Muscle layer of colon (tissue), 2 donors: ENCODE measurements around the gene ANKS1A.
"Not testable (repeated sequence)": the region's sequence is repeated elsewhere in the genome, so short reads cannot be mapped to it uniquely, and the experiment has no call there.

ENCODE experiments used
- H3K27ac ChIP-seq: one replicate; pipeline ENCODE4 v1.7.0; 2013; ENCODE audit warnings: low read depth, mild to moderate bottlenecking, low read length, moderate library complexity
- H3K27me3 ChIP-seq, 2 donors: one replicate each; pipeline ENCODE4 v1.7.0; 2013; ENCODE audit warnings: low read length in 2 of 2, mild to moderate bottlenecking in 2 of 2; ENCODE audit not compliant: insufficient read depth in 2 of 2, control insufficient read depth in 1 of 2
- H3K36me3 ChIP-seq: one replicate; pipeline ENCODE4 v1.7.0; 2013; ENCODE audit warnings: mild to moderate bottlenecking, low read length; ENCODE audit not compliant: insufficient read depth
- H3K4me1 ChIP-seq: one replicate; pipeline ENCODE4 v1.7.0; 2013; ENCODE audit warnings: mild to moderate bottlenecking, low read length; ENCODE audit not compliant: insufficient read depth
- H3K4me3 ChIP-seq, 2 donors: one replicate each; pipeline ENCODE4 v1.7.0; 2013; ENCODE audit warnings: low read length in 2 of 2, low read depth in 1 of 2, mild to moderate bottlenecking in 1 of 2, moderate library complexity in 1 of 2
- H3K9ac ChIP-seq: one replicate; pipeline ENCODE4 v1.7.0; 2013; ENCODE audit warnings: low read length
- H3K9me3 ChIP-seq: one replicate; pipeline ENCODE4 v1.7.0; 2013; ENCODE audit warnings: mild to moderate bottlenecking, low read length
- donor health status: abdominal sarcoma.
- donor health status: Adenocarcinoma of cecum.

Gene ANKS1A

DNA sequence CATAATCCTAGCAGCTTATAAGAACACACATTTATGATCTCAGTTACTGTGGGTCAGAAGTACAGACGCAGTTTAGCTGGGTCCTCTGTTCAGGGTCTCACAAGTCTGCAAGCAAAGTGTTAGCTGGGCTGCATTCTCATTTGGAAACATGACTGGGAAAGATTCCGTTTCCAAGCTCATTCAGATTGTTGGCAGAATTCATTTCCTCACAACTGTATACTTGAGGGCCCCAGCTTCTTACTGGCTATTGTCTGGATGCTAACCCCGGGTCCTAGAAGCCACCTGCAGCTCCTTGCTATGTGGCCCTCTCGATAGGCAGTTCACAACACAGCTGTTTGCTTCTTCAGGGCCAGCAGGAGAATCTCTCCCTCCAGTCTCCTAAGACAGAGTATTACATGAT, 239.0 kb downstream of the ANKS1A start:
- H3K9me3 ChIP-seq: no peaks in the 10 kb centered on the region
- H3K9ac ChIP-seq: no peak overlapping the region
- H3K4me3 ChIP-seq: no peak overlapping the region
- no peak overlapping the region for H3K27ac ChIP-seq
- no peaks in the 10 kb centered on the region for H3K27me3 ChIP-seq
- H3K36me3 ChIP-seq: no peaks in the 10 kb centered on the region
- no peaks in the 10 kb centered on the region for H3K4me1 ChIP-seq

DNA sequence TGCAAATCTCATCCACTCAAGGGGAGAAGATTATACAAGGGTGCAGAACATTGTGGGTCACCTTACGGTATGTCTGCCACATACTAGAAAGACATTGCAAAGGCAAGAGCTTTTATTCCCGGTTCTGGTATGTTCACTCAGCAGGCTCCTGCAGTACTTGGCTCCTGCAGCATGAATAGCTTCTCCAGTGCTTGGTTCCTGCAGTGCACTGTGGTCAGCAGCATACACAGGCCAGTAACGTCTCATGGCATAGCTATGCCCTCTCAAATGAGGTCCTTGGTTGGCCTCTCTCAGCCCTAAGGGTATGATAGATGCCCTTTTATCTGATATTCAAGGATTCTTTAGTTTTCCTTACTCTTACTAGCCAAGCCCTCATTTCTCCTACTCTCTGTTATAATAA, 239.4 kb downstream of the ANKS1A start:
- H3K9ac ChIP-seq: no peak overlapping the region
- no peak overlapping the region for H3K4me3 ChIP-seq
- H3K27ac ChIP-seq: no peak overlapping the region
- no peaks in the 10 kb centered on the region for H3K36me3 ChIP-seq
- no peaks in the 10 kb centered on the region for H3K9me3 ChIP-seq
- H3K4me1 ChIP-seq: no peaks in the 10 kb centered on the region
- H3K27me3 ChIP-seq: no peaks in the 10 kb centered on the region

DNA sequence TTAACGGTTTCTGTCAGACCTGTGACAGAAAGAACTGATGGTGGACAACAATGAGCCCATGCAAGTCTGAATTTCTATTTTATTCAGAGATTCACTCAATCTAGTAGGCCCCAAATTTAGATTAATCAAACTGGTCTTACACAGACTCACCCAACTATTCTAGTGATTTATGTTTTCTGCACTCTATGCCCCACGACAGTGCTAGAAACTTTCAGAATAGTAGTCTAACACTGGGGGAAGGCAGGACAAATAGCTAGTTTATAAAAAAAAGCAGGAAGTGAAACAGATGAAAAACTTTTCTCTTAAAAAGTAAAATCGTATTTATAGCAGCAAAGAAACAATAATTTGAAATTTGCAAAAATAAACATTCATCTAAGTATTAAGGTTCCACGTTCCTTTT, 247.1 kb downstream of the ANKS1A start:
- Histone ChIP-seq H3K36me3 (no peaks in the 10 kb centered on the region), H3K4me1 (peaks cover 4% of the 10 kb centered on the region), H3K27me3 (peaks cover 0 to 3% of the 10 kb centered on the region in 2 donors), H3K27ac (no peak overlapping the region), H3K4me3 (no peak overlapping the region), H3K9me3 (no peaks in the 10 kb centered on the region), H3K9ac (no peak overlapping the region)

DNA sequence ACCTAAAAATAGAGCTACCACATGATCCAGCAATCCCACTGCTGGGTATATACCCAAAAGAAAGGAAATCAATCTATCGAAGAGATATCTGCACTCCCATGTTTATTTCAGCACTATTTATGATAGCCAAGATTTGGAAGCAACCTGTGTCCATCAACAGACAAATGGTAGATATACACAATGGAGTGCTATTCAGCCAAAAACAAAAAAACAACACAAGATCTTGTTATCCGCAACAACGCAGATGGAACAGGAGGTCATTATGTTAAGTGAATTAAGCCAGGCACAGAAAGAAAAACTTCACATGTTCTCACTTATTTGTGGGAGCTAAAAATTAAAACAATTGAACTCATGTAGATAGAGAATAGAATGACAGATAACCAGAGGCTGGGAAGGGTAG, 249.1 kb downstream of the ANKS1A start:
- H3K27me3 ChIP-seq, H3K36me3 ChIP-seq, H3K27ac ChIP-seq, H3K9ac ChIP-seq, H3K4me1 ChIP-seq, H3K4me3 ChIP-seq, H3K9me3 ChIP-seq: not testable (repeated sequence)

DNA sequence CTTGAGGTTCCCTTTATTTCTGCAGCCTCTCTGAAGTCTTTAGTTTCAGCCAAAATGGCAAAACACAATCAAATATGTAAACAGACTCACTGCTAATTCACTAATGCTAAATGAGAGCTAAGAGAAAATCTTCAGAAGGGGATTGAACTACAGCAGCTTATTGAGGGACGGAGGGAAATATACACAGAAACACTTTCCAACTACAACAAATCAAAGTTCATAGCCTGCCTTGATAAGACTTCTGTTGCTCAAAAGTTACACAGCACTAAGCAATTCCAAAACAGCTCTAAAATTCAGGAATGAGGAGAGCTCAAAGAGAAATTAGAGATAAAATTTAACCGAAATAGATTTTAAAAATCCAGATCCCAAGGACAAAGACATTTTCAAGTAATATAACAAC, 250.4 kb downstream of the ANKS1A start:
- no peak overlapping the region for H3K27ac ChIP-seq
- peaks cover 0 to 4% of the 10 kb centered on the region in 2 donors for H3K27me3 ChIP-seq
- no peaks in the 10 kb centered on the region for H3K9me3 ChIP-seq
- peaks cover 4% of the 10 kb centered on the region for H3K4me1 ChIP-seq
- H3K36me3 ChIP-seq: no peaks in the 10 kb centered on the region
- no peak overlapping the region for H3K4me3 ChIP-seq
- H3K9ac ChIP-seq: no peak overlapping the region

DNA sequence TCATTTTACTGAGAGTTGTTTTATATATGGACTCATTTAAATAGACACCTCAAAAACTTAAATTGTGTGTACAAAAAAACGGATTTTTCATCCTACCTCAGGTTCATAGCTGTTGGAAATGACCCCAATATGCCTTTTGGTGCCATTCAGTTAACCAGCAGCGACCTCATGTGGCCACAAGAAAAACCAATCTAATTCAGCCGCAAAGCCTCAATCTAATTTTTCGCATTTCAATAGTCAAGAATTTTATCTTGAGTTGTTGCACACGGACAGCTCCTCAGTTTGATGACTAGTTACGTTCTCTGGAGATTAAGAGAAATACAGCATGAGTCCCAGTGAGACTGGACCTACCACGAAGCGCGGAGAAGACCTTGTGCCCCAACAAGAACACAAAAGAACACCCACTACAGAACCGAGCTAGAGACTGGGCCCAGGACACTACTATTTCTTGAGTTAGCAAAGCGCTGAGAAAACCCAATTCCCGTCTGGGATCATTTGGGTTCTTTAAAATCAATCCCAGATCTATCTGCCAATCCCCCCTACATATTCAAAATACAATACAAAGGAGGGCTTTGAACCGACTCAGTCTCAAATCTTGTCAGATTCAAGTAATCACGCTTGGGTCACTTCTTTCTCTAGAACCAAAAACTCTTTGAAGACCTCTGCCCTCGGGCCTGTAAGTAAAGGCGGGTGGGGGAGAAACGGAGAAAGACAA, 251.0 kb downstream of the ANKS1A start:
- H3K4me1 ChIP-seq: peaks cover 4% of the 10 kb centered on the region
- no peak overlapping the region for H3K27ac ChIP-seq
- no peaks in the 10 kb centered on the region for H3K36me3 ChIP-seq
- no peak overlapping the region for H3K4me3 ChIP-seq
- H3K27me3 ChIP-seq: peaks cover 0 to 4% of the 10 kb centered on the region in 2 donors
- H3K9me3 ChIP-seq: no peaks in the 10 kb centered on the region
- no peak overlapping the region for H3K9ac ChIP-seq

DNA sequence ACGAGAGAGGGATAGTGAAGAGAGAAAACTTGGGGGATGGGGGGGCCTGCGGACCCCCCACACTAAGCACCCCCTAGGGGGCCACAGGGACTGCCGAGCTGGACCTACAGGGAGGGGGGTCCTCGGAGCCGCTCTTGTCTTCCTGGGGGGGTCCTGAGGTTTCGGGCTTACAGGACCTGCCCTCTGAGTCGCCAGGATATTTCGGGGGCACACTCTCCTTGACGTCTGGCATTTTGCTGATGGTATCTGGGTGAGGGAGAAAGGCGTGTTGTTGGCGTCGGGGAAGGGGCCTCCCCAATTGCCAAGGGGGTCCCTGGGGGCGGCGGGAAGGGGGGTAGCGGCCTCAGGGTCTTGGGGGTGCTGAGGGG, 251.6 kb downstream of the ANKS1A start:
- Histone ChIP-seq H3K27ac (no peak overlapping the region), H3K36me3 (no peaks in the 10 kb centered on the region), H3K9ac (no peak overlapping the region), H3K4me1 (peaks cover 4% of the 10 kb centered on the region), H3K4me3 (no peak overlapping the region), H3K27me3 (peaks cover 0 to 4% of the 10 kb centered on the region in 2 donors), H3K9me3 (no peaks in the 10 kb centered on the region)
